Body of pancreas (tissue), 4 donors: ENCODE results near the gene CCDC149.

Source experiments
- POLR2A ChIP-seq, 3 donors: fragments of 450-650 bp; IDR thresholded peaks; one replicate each; pipeline ENCODE4 v1.6.1; 2016; ENCODE audit warnings: antibody characterized with exemption in 3 of 3, mild to moderate bottlenecking in 2 of 3
- TF ChIP-seq, protein P1 (sequence below), 7 experiments: fragments of 450-650 bp in 4 of 7; fragments of 200-600 bp in 3 of 7; sonication (generic) in 3 of 7; IDR thresholded peaks; one replicate each; pipeline ENCODE4 v1.5.1; 2016 to 2019; ENCODE audit warnings: antibody characterized with exemption in 7 of 7

DNA sequence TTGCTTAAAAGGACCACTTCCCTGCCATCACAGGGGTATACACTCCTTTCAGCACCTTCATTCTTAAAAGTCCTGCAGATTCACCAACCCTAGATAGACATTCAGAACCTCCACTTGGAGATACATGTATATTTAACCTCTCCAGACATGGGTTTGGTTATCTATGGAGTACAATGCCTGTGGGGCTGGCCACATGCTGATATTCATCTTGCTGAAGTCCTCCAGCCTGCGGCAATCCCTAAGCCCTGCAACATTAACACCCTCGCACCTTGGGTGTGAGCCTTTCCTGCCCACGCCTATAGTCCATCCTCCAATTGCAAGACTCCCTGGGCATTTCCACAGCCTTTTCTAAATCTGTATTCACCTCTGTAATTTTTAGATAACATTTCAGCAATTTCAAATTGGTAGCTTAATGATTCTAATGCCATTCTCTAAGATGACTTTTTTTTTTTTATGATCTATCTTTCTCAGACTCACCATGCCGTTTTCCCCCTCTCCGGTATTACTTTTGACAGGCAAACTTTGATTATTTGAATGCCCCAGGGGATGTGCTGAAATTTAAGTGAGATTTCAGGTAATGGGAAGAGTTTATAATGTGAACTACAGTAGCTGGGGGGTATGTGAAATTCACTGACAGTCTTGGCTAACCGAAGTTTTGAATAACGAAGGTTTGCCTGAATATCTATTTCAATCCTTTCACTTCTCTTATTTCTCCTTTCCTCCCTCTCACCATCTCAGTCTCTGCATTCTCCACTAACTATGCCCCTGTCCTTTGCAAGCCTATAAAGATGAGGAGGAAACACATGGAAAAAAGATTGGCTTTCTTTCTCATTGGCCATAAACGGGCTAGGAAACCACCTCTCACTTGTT, 24.1 kb downstream of the CCDC149 start:
- no peak for TF ChIP-seq POLR2A (IDR thresholded peaks at IDR 0.05)
- TF ChIP-seq, protein P1, sequence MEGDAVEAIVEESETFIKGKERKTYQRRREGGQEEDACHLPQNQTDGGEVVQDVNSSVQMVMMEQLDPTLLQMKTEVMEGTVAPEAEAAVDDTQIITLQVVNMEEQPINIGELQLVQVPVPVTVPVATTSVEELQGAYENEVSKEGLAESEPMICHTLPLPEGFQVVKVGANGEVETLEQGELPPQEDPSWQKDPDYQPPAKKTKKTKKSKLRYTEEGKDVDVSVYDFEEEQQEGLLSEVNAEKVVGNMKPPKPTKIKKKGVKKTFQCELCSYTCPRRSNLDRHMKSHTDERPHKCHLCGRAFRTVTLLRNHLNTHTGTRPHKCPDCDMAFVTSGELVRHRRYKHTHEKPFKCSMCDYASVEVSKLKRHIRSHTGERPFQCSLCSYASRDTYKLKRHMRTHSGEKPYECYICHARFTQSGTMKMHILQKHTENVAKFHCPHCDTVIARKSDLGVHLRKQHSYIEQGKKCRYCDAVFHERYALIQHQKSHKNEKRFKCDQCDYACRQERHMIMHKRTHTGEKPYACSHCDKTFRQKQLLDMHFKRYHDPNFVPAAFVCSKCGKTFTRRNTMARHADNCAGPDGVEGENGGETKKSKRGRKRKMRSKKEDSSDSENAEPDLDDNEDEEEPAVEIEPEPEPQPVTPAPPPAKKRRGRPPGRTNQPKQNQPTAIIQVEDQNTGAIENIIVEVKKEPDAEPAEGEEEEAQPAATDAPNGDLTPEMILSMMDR (IDR thresholded peaks at IDR 0.05) = no peak
